ENCODE results near the gene EAPP.
"Not testable (repeated sequence)": the region's sequence is repeated elsewhere in the genome, so short reads cannot be mapped to it uniquely, and the experiment has no call there.

DNA sequence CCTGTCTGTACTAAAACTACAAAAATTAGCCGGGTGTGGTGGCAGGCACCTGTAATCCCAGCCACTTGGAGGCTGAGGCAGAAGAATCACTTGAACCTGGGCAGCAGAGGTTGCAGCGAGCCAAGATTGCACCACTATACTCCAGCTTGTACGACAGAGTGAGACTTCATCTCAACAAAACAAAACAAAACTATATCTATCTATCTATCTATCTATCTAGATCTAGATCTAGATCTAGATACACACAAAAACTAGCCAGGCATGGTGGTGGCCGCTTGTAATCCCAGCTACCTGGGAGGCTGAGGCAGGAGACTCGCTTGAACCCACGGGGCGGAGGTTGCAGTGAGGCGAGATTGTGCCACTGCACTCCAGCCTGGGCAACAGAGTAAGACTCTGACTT lies 15.3 kb downstream of the EAPP start:
- TF ChIP-seq CTCF, POLR2A (IDR thresholded peaks at IDR 0.05): not testable (repeated sequence)

Measured in heart left ventricle (tissue), 13 donors.